Neuronal stem cell (in vitro differentiated cells): ENCODE measurements around the gene ANKRD39.

ENCODE experiments used
- DNase-seq: peaks from one replicate; pipeline ENCODE4 v3.0.0-alpha.2; 2013; ENCODE audit warnings: low spot score
- H2AFZ ChIP-seq: one replicate; pipeline ENCODE4 v1.6.1; 2013; ENCODE audit warnings: mild to moderate bottlenecking, low read length, inconsistent platforms
- H2AK5ac ChIP-seq: 2 replicates; pipeline ENCODE4 v1.6.1; 2013; ENCODE audit warnings: low read depth, mild to moderate bottlenecking, inconsistent platforms, low read length, moderate library complexity, mixed read lengths
- H2BK120ac ChIP-seq: 2 replicates; pipeline ENCODE4 v1.6.1; 2013; ENCODE audit warnings: low read depth, mild to moderate bottlenecking, inconsistent platforms, low read length, moderate library complexity, mixed read lengths
- H2BK12ac ChIP-seq: one replicate; pipeline ENCODE4 v1.6.1; 2013; ENCODE audit warnings: low read length, inconsistent platforms
- H2BK15ac ChIP-seq: 2 replicates; pipeline ENCODE4 v1.6.1; 2013; ENCODE audit warnings: mild to moderate bottlenecking, low read length, inconsistent platforms, mixed read lengths
- H2BK5ac ChIP-seq: one replicate; pipeline ENCODE4 v1.6.1; 2013; ENCODE audit warnings: inconsistent platforms, mild to moderate bottlenecking, low read length, moderate library complexity
- H3K14ac ChIP-seq: one replicate; pipeline ENCODE4 v1.6.1; 2013; ENCODE audit warnings: low read length, inconsistent platforms
- H3K18ac ChIP-seq: 2 replicates; pipeline ENCODE4 v1.6.1; 2013; ENCODE audit warnings: low read length, inconsistent platforms
- H3K23ac ChIP-seq: 2 replicates; pipeline ENCODE4 v1.6.1; 2013; ENCODE audit warnings: low read depth, mild to moderate bottlenecking, mixed read lengths, low read length, inconsistent platforms; ENCODE audit not compliant: poor library complexity
- H3K27ac ChIP-seq: replicated peaks from 3 replicates; pipeline ENCODE4 v1.5.1; 2013; ENCODE audit warnings: low read length, inconsistent platforms
- H3K27me3 ChIP-seq, 3 experiments: 2 replicates each; pipeline ENCODE4 v1.6.1; 2013; ENCODE audit warnings: low read length in 3 of 3, mild to moderate bottlenecking in 2 of 3, inconsistent platforms in 1 of 3, low read depth in 1 of 3, mixed read lengths in 1 of 3, moderate library complexity in 1 of 3; ENCODE audit not compliant: control insufficient read depth in 3 of 3, insufficient read depth in 3 of 3
- H3K36me3 ChIP-seq, 2 donors: replicated peaks in 1 of 2; 2 replicates each; pipeline ENCODE4 v1.6.1; 2013; ENCODE audit warnings: low read length in 2 of 2; ENCODE audit not compliant: control insufficient read depth in 2 of 2, insufficient read depth in 2 of 2
- H3K4ac ChIP-seq: 2 replicates; pipeline ENCODE4 v1.6.1; 2013; ENCODE audit warnings: inconsistent platforms, mild to moderate bottlenecking, low read length, moderate library complexity
- H3K4me1 ChIP-seq, 2 donors: 1 replicate in 1 of 2; 2 replicates in 1 of 2; pipeline ENCODE4 v1.6.1; 2013; ENCODE audit warnings: low read length in 2 of 2, low read depth in 1 of 2; ENCODE audit not compliant: control insufficient read depth in 2 of 2, insufficient read depth in 1 of 2
- H3K4me2 ChIP-seq: one replicate; pipeline ENCODE4 v1.6.1; 2013; ENCODE audit warnings: mild to moderate bottlenecking, low read length, inconsistent platforms; ENCODE audit not compliant: insufficient read depth, poor library complexity, severe bottlenecking
- H3K4me3 ChIP-seq, 2 donors: 2 replicates each; pipeline ENCODE4 v1.5.1; 2013; ENCODE audit warnings: low read length in 2 of 2, mild to moderate bottlenecking in 2 of 2, inconsistent platforms in 1 of 2, moderate library complexity in 1 of 2
- H3K79me1 ChIP-seq: one replicate; pipeline ENCODE4 v1.6.1; 2013; ENCODE audit warnings: low read depth, mild to moderate bottlenecking, inconsistent platforms, low read length, moderate library complexity
- H3K9ac ChIP-seq: one replicate; pipeline ENCODE4 v1.6.1; 2013; ENCODE audit warnings: mild to moderate bottlenecking, low read depth, low read length, inconsistent platforms; ENCODE audit not compliant: poor library complexity
- H3K9me3 ChIP-seq, 2 donors: replicated peaks in 1 of 2; 2 replicates each; pipeline versions ENCODE3 to v1.6.1; 2013; ENCODE audit warnings: low read length in 2 of 2, mild to moderate bottlenecking in 2 of 2, inconsistent platforms in 1 of 2, low read depth in 1 of 2, mixed read lengths in 1 of 2, moderate library complexity in 1 of 2; ENCODE audit not compliant: control insufficient read depth in 2 of 2, insufficient read depth in 1 of 2
- H4K8ac ChIP-seq: one replicate; pipeline ENCODE4 v1.6.1; 2013; ENCODE audit warnings: low read depth, mild to moderate bottlenecking, inconsistent platforms, low read length, moderate library complexity
- H4K91ac ChIP-seq: one replicate; pipeline ENCODE4 v1.6.1; 2013; ENCODE audit warnings: low read length, low read depth, mild to moderate bottlenecking, inconsistent platforms; ENCODE audit not compliant: poor library complexity
- WGBS, 2 donors: extraction: QIAGEN DNeasy Blood & Tissue Kit; methylation state at CpG; one replicate each; pipeline ENCODE4 v1.1.7; 2013; ENCODE audit warnings: missing lambda C conversion rate in 2 of 2, mixed read lengths in 1 of 2; ENCODE audit not compliant: insufficient read length in 2 of 2, insufficient replicate concordance in 1 of 2; ENCODE audit errors: extremely low coverage in 2 of 2; 5-methylcytosine and 5-hydroxymethylcytosine counted together

Gene ANKRD39

GRCh38 chr2:96867756-96868554, 10.1 kb upstream of the ANKRD39 start:
- Histone ChIP-seq H3K4me3 (peak overlapping the region; percentile 93 to 95), H2BK5ac (peak overlapping the region; percentile 88), H2AFZ (peak overlapping the region; percentile 78), H3K23ac (peak overlapping the region; percentile 34), H3K36me3 (peaks cover 47 to 49% of the 10 kb centered on the region in 2 donors), H2BK15ac (no peak overlapping the region), H3K18ac (peak overlapping the region; percentile 100), H3K4me2 (peak overlapping the region; percentile 58), H3K4ac (peak overlapping the region; percentile 81), H3K79me1 (peaks cover 41% of the 10 kb centered on the region), H2BK12ac (no peak overlapping the region), H2AK5ac (peak overlapping the region; percentile 3), H4K91ac (no peak overlapping the region), H3K9me3 (no peaks in the 10 kb centered on the region), H3K14ac (peak overlapping the region; percentile 25), H3K27ac (peak overlapping the region; percentile 91), H4K8ac (no peak overlapping the region), H3K4me1 (peaks cover 11 to 16% of the 10 kb centered on the region in 2 donors), H2BK120ac (peak overlapping the region; percentile 51), H3K9ac (peak overlapping the region; percentile 93), H3K27me3 (no peaks in the 10 kb centered on the region)
- DNase-seq, result no peak
- WGBS, 2 donors, result no CpG with 5 or more reads among the region's 27 CpGs

DNA sequence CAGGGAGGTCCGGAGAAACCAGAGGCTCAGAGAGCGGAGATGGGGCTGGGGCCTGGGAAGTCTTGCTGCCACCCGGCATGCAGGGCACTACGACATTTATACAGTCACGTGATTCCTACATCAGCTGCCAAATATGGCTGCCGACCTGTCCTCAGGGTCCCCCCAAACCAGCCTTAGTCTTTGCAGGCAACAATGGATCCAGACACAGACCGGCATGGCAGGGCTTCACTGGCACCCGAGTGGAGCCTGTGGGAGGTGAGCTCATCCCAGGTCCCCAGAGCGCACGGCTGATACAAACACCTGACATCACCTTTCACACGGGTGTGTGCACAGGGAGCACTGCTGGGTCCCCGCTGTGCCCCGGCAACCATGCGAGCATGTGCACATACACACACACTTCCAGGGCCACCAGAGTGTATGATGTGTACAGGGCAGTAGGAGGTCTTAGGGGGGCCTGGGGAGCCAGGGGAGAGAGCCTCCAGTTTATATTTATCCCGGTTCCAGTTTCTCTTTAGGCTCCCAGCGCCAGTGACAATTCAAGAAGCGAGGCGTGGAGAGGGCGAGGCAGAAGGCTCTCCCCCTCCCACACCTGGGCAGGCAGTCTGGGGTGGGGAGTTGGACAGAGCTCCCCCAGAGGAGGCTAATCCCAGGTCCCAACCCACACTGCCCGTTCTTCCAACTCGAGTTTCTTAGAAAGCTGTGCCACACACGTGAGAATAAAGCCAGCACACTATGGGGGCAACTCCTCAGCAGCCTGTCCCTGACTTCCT, 9.4 kb upstream of the ANKRD39 start:
- no peak overlapping the region for H3K18ac ChIP-seq
- H3K4me2 ChIP-seq, result peak overlapping the region; percentile 58
- no peak for DNase-seq
- no peak overlapping the region for H3K4ac ChIP-seq
- peaks cover 48 to 53% of the 10 kb centered on the region in 2 donors for H3K36me3 ChIP-seq
- H3K27me3 ChIP-seq, result no peaks in the 10 kb centered on the region
- peak overlapping the region; percentile 93 for H3K9ac ChIP-seq
- WGBS, 2 donors, result no CpG with 5 or more reads among the region's 22 CpGs
- H4K91ac ChIP-seq, result no peak overlapping the region
- H2AFZ ChIP-seq, result no peak overlapping the region
- peak overlapping the region; percentile 5 for H3K14ac ChIP-seq
- H2AK5ac ChIP-seq, result peak overlapping the region; percentile 3
- H3K4me3 ChIP-seq, result peak overlapping the region; percentile 93 to 95
- H2BK5ac ChIP-seq, result no peak overlapping the region
- no peak overlapping the region for H2BK120ac ChIP-seq
- H3K9me3 ChIP-seq, result no peaks in the 10 kb centered on the region
- peaks cover 9 to 16% of the 10 kb centered on the region in 2 donors for H3K4me1 ChIP-seq
- no peak overlapping the region for H3K27ac ChIP-seq
- H2BK15ac ChIP-seq, result no peak overlapping the region
- H2BK12ac ChIP-seq, result no peak overlapping the region
- peaks cover 41% of the 10 kb centered on the region for H3K79me1 ChIP-seq
- peak overlapping the region; percentile 66 for H3K23ac ChIP-seq
- no peak overlapping the region for H4K8ac ChIP-seq

- Histone ChIP-seq H3K18ac (no peak overlapping the region), H3K4me3 (peak overlapping the region in 1 of 2 donors; percentile 93), H3K4ac (no peak overlapping the region), H3K9me3 (no peaks in the 10 kb centered on the region), H3K27ac (no peak overlapping the region), H3K9ac (peak overlapping the region; percentile 7), H2BK15ac (no peak overlapping the region), H2BK5ac (peak overlapping the region; percentile 68), H2AFZ (no peak overlapping the region), H4K8ac (no peak overlapping the region), H3K23ac (peak overlapping the region; percentile 66), H2AK5ac (no peak overlapping the region), H3K14ac (no peak overlapping the region), H3K36me3 (peaks cover 53 to 59% of the 10 kb centered on the region in 2 donors), H4K91ac (no peak overlapping the region), H2BK120ac (no peak overlapping the region), H3K4me1 (peaks cover 9 to 16% of the 10 kb centered on the region in 2 donors), H3K4me2 (no peak overlapping the region), H3K27me3 (no peaks in the 10 kb centered on the region), H3K79me1 (peaks cover 41% of the 10 kb centered on the region), H2BK12ac (no peak overlapping the region)
- no CpG with 5 or more reads among the region's 8 CpGs for WGBS, 2 donors
- no peak for DNase-seq
Measured at GRCh38 chr2:96866586-96866985, 8.8 kb upstream of the ANKRD39 start.

DNA sequence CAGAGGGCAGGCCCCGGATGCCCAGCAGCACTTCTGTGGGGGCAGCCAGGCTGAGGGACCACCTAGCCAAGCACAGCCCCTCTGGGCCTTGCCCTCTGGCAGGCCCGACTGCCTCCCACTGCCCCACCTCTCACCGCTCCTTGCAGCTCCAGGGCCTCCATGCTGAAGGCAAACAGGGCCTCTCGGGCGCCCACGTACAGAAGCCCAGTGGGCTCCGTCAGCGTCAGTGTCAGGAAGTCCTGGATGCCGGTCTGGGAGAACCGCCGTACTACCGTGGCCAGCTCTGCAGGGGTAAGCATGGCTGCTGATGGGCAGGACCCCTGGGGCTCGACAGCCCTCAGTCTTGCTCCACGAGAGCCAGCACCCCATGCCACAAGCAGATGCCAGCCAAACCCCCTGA, 8.3 kb upstream of the ANKRD39 start:
- Histone ChIP-seq H2AFZ (no peak overlapping the region), H3K18ac (no peak overlapping the region), H3K4me3 (no peak overlapping the region), H3K4ac (no peak overlapping the region), H3K79me1 (peaks cover 41% of the 10 kb centered on the region), H4K8ac (peak overlapping the region; percentile 97), H3K4me1 (peaks cover 9 to 16% of the 10 kb centered on the region in 2 donors), H3K36me3 (peaks cover 57 to 63% of the 10 kb centered on the region in 2 donors), H3K4me2 (no peak overlapping the region), H3K9me3 (no peaks in the 10 kb centered on the region), H2BK5ac (peak overlapping the region; percentile 68), H2BK120ac (no peak overlapping the region), H2BK15ac (no peak overlapping the region), H4K91ac (no peak overlapping the region), H3K9ac (peak overlapping the region; percentile 60), H2BK12ac (no peak overlapping the region), H2AK5ac (no peak overlapping the region), H3K27ac (no peak overlapping the region), H3K23ac (no peak overlapping the region), H3K27me3 (no peaks in the 10 kb centered on the region), H3K14ac (no peak overlapping the region)
- no peak for DNase-seq
- no CpG with 5 or more reads among the region's 14 CpGs for WGBS, 2 donors
